ENCODE data around the gene LRRC4C.

The LRRC4C gene

GRCh38 chr11:41419901-41420300 is 39.6 kb downstream of the LRRC4C start:
- no peak for DNase-seq

GRCh38 chr11:41414771-41415440 is 44.5 kb downstream of the LRRC4C start:
- no peak for DNase-seq

DNA sequence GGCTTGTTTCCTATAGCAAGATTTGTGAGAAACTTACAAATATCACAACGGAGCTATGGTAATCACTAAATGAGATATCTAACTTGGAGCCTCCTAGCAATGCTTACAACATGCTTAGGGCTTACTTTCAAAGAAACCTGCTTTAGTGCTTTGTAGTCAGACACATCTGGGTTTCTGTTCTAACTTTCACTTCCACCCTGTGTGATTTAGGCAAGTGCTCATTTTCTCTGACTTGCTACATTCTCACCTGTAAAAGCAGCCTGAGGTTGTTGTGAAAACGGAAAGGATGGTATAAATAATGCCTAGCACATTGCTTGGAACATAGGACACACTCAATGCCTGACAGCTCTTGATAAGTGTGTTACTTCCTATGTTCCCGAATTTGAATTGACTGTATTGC is 45.6 kb downstream of the LRRC4C start:
- no peak for DNase-seq

DNA sequence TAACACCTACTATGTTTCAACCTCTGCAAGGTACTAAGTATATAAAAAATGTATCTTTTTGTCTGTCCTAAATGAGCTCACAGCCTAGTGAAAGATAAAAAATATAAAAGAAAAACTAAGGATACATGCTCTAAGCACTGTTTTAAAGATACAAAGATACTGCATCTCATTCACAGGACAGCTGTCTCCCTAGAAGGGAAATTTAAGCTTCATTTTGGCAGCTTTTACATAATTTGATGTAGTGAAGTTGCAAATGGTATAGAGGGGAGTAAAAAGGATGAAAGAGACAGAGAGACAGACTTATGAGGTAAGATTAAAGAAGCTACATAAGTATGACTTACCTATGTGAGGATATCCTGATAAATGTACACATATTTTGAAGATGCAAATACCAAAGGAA is 53.6 kb downstream of the LRRC4C start:
- no peak for DNase-seq

GRCh38 chr11:41404109-41404508 is 55.3 kb downstream of the LRRC4C start:
- no peak for DNase-seq

DNA sequence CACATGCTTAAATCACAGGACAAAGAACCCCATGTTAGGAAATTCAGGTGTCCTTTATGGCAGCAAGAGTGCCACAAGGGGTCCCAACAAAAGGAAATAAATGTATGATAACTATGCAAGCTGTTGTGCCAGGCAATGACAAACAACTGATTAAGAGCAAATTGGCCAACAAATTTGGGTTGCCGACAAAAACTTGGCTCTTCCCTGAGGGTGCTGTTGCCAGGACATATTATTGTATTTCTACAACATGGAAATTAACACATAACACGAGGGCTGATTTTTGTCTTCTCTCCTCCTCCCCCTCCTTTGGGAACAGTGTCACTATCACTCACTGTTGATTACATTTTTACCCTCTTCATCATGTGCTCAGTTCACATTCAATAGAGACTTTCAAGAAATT is 56.0 kb downstream of the LRRC4C start:
- no peak for DNase-seq

DNA sequence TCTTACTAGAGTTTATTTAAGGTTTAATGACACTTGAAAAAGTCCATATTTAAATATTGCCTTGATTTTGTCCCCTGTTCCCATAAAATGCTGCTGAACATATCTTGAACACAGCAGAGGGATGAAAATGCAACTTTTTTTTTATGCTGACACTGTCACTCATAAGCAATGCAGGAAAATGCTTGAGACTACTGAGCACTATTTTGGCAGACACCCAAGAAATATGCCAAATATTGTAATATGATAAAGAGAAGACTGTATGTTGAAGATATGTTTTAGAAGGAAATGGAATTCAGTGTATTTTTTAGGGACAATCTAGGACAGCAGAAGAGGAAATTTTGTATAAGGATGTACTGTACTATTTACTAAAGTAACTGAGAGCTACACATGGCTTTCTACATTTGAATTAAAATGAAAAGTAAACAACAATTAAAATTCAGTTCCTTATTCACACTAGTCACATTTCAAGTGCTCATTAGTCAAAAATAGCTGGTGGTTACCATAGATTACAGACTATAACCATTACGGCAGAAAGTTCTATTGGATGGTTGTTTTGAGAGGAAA is 58.6 kb downstream of the LRRC4C start:
- no peak for DNase-seq

- DNase-seq, result no peak
These were observed 59.3 kb downstream of the LRRC4C start for GRCh38 chr11:41400124-41400523.

DNA sequence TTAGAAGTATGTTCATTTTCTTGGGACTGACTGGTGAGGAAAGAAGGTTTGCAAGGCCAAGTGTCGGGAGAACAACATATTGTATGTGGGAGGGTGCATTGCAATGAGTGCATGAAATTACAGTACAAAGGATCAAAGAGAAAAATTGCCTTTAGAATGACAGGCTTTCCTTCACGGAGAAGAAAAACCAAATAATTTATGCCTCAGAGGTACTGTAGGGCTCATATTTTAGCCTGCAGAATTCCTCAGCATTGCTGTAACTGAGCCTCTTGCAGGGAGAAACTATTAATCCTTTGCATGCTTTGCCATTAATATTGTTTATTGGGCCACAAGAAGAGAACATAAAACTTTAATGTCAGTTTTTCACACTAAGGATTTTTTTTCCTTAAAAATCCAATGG is 60.1 kb downstream of the LRRC4C start:
- no peak for DNase-seq

GRCh38 chr11:41398175-41398574 is 61.3 kb downstream of the LRRC4C start:
- DNase-seq, result no peak

GRCh38 chr11:41394521-41395195 is 64.8 kb downstream of the LRRC4C start:
- DNase-seq, result no peak

DNA sequence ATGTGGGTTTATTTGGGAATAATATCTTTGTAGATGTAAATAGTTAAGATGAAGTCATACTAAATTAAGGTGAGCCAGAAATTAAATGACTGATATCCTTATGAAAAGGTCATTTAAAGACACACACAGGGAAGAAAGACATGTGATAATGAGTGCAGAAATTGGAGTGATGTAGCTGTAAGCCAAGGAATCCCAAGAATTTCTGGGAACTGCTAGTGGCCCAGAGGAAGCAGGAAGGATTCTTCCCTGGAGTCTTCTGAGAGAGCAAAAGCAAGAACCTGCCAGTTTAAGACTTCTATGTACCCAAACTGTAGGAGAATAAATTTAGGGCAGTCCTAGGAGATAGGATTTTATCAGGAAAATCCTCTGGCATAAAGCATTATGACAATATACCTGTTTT is 66.9 kb downstream of the LRRC4C start:
- no peak for DNase-seq

GRCh38 chr11:41389623-41390130 is 69.8 kb downstream of the LRRC4C start:
- DNase-seq, result no peak

- no peak for DNase-seq
These were observed 75.1 kb downstream of the LRRC4C start for GRCh38 chr11:41384329-41384728.

GRCh38 chr11:41383768-41384167 is 75.7 kb downstream of the LRRC4C start:
- no peak for DNase-seq

DNA sequence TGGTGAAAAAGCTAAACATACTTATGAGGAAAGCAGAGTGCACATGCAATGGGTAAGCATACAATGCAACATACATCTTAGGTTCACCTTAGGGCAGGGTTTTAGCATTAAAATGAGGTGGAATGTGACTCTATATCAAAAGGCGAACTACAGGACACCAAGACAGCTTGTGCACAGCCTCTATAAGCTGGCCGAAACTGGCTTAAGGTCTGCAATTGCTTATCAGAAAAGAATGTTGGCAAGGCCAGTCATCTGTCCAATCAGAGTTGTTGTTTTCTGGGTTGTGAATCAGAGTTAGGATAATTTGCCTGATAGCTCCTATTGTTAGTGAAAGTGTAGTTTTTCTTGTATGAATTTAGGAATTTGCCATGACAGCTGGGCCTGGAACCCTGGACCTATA is 76.5 kb downstream of the LRRC4C start:
- DNase-seq, result no peak

GRCh38 chr11:41379084-41379483 is 80.4 kb downstream of the LRRC4C start:
- DNase-seq, result no peak

- no peak for DNase-seq
These were observed 81.6 kb downstream of the LRRC4C start for GRCh38 chr11:41377709-41378394.

GRCh38 chr11:41351825-41352224 is 107.6 kb downstream of the LRRC4C start:
- DNase-seq, result no peak

- DNase-seq, result no peak
These were observed 113.4 kb downstream of the LRRC4C start for GRCh38 chr11:41346042-41346441.

DNA sequence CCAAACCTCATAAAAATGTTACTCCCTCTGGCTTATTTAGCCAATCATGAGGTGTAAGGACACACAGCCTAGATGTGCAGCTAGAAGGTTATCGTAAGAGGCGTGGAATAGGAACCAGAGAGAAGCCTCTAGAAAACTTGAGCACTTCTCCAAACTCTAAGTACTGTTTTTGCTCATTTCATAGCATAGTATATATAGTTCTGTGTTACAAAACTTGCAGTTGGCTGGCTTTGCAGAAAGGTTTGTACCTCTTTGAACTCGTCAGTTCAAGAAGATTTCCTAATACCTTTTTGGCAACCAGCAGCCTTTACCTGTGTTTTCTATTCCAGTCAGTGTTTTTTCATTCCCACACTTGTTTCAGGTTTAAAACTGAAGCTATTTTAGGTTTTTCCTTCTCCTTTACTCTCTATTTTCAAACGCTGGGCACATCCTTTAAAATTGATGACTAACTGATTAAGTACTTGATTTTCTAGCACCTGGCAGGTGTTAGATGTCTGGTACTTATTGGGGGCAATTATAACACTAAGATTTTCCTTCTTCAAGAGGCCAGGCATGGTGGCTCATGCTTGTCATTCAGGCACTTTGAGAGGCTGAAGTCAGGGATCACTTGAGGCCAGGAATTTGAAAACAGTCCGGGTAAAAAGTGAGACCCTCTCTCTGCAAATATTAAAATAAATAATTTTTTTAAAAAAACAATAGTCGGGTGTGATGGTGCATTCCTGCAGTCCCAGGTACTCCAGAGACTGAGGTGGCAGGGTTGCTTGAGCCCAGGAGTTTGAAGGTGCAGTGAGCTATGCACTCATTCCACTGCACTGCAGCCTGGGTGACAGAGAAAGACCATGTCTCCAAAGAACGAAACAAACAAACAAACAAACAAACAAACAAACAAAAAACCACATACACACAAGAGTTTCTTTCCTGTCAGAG is 125.2 kb downstream of the LRRC4C start:
- DNase-seq, result no peak
